ENCODE results near the gene SGSM1.

The SGSM1 gene

GRCh38 chr22:24805790-24806662 lies at the start of gene SGSM1:
Gene SGSM1 (plus strand): TSS chr22:24806211. CDS start chr22:24806326, 115 bp downstream.
- H3K27ac Mint-ChIP-seq, result no peak within 1 kb of the TSS
- peak within 1 kb of the TSS; percentile 69 for H3K4me3 Mint-ChIP-seq
- no peaks in the 10 kb centered on the region for H3K36me3 Mint-ChIP-seq

GRCh38 chr22:24758164-24758799 lies 47.7 kb upstream of the SGSM1 start:
- no peak overlapping the region for H3K4me3 Mint-ChIP-seq
- peaks cover 13% of the 10 kb centered on the region for H3K27me3 Mint-ChIP-seq
- DNase-seq, result peak; percentile 71
- H3K27ac Mint-ChIP-seq, result no peak overlapping the region
- H3K9me3 Mint-ChIP-seq, result no peaks in the 10 kb centered on the region
- no peaks in the 10 kb centered on the region for H3K36me3 Mint-ChIP-seq
- CTCF ChIA-PET, result interaction anchor here (0.6 to 3.5 kb wide), 9 partner anchors 9 to 228 kb away, joined by 3 to 15 read pairs (median 3); no protein-coding TSS in a partner anchor
- no peaks in the 10 kb centered on the region for H3K4me1 Mint-ChIP-seq

More at GRCh38 chr22:24805790-24806662, at the start of gene SGSM1:
- peaks cover 21% of the 10 kb centered on the region for H3K4me1 Mint-ChIP-seq
- no peaks in the 10 kb centered on the region for H3K9me3 Mint-ChIP-seq
- peaks cover 40% of the 10 kb centered on the region for H3K27me3 Mint-ChIP-seq
- peak; percentile 83 for DNase-seq
- CTCF ChIA-PET, result no interaction called here

DNA sequence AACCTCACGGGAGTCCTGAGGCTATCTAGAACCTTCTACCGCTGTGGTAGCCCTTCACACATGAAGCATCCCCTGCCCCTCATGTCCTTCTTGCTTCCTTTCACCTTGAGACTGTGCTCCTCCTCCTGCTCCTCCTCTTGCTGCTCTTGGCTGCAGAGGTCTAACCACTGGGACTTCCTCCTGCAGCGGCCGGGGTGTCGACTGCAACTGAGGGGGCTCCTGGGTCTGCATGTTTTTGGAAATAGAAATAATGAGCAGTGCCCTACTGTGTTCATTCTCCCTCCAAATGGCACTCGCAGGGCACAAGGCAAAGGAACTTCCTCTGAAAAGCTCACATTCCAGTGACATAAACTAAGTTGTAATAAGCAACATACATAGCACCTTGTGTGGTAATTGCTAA lies 46.2 kb upstream of the SGSM1 start:
- Mint-ChIP-seq H3K27ac (no peak overlapping the region), H3K36me3 (no peaks in the 10 kb centered on the region), H3K4me3 (no peak overlapping the region), H3K27me3 (peaks cover 18% of the 10 kb centered on the region), H3K4me1 (no peaks in the 10 kb centered on the region), H3K9me3 (no peaks in the 10 kb centered on the region)
- CTCF ChIA-PET, result interaction anchor here (1.1 to 3.5 kb wide), 5 partner anchors 10 to 90 kb away, joined by 3 to 15 read pairs (median 5); no protein-coding TSS in a partner anchor
- DNase-seq, result no peak

GRCh38 chr22:24760708-24761306 lies 45.2 kb upstream of the SGSM1 start:
- DNase-seq, result no peak

DNA sequence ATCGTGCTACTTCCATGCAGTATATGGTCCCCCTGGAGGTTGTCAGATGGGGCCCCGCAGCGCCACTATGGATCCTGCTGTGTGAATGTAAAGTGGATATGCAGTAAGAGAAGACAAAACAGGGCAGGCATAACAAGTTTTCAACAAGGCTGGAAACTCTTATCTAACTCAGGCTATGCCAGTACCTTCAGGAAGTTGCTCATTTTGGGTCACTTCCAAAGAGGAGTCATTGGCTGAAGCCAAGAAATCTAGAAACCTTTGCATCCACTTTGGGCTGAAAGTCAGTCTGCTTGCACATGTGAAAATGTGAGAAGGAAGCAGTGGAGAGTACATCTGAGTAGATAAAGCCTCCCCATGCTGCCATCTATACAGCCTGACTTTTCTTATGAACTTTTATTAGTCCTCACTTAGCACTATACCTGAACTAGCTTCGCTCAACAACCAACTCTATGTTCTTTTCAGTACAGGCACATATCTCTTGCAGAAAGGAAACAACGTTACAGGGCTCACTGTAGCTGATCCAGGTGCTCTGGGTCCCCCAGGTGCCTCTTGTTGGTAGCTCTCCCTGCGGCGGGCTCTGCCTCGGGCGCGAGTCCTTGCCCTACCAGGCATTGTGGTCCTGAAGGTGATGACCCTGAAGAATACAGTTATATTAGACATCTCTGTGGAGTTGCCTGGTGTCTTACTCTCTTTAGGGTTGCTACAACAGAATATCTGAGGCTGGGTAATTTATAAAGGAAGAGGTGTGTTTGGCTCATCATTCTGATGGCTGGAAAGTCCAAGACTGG lies 43.9 kb upstream of the SGSM1 start:
- Mint-ChIP-seq H3K36me3 (no peaks in the 10 kb centered on the region), H3K4me1 (no peaks in the 10 kb centered on the region), H3K9me3 (no peaks in the 10 kb centered on the region), H3K27me3 (peaks cover 18% of the 10 kb centered on the region), H3K4me3 (no peak overlapping the region), H3K27ac (no peak overlapping the region)
- CTCF ChIA-PET, result interaction anchor here (0.7 kb wide), 1 partner anchor 249 kb away, joined by 3 read pairs; no protein-coding TSS in a partner anchor
- DNase-seq, result no peak

More at GRCh38 chr22:24760708-24761306, 45.2 kb upstream of the SGSM1 start:
- no peaks in the 10 kb centered on the region for H3K36me3 Mint-ChIP-seq
- H3K4me3 Mint-ChIP-seq, result no peak overlapping the region
- peaks cover 13% of the 10 kb centered on the region for H3K27me3 Mint-ChIP-seq
- no peaks in the 10 kb centered on the region for H3K4me1 Mint-ChIP-seq
- H3K9me3 Mint-ChIP-seq, result no peaks in the 10 kb centered on the region
- no peak overlapping the region for H3K27ac Mint-ChIP-seq
- CTCF ChIA-PET, result interaction anchor here (1.1 kb wide), 1 partner anchor 9 kb away, joined by 4 read pairs; no protein-coding TSS in a partner anchor

GRCh38 chr22:24763872-24764485 lies 42.0 kb upstream of the SGSM1 start:
- Mint-ChIP-seq H3K27ac (no peak overlapping the region), H3K36me3 (no peaks in the 10 kb centered on the region), H3K4me3 (no peak overlapping the region), H3K4me1 (no peaks in the 10 kb centered on the region), H3K27me3 (peaks cover 23% of the 10 kb centered on the region), H3K9me3 (no peaks in the 10 kb centered on the region)
- CTCF ChIA-PET, result interaction anchor here (0.6 to 1.5 kb wide), 2 partner anchors 86 to 1174 kb away, joined by 4 to 9 read pairs; no protein-coding TSS in a partner anchor
- DNase-seq, result no peak

- Mint-ChIP-seq H3K36me3 (no peaks in the 10 kb centered on the region), H3K27me3 (peaks cover 23% of the 10 kb centered on the region), H3K4me3 (no peak overlapping the region), H3K4me1 (no peaks in the 10 kb centered on the region), H3K27ac (no peak overlapping the region), H3K9me3 (no peaks in the 10 kb centered on the region)
- CTCF ChIA-PET, result no interaction called here
- DNase-seq, result no peak
Measured at GRCh38 chr22:24765166-24765565, 40.8 kb upstream of the SGSM1 start.

DNA sequence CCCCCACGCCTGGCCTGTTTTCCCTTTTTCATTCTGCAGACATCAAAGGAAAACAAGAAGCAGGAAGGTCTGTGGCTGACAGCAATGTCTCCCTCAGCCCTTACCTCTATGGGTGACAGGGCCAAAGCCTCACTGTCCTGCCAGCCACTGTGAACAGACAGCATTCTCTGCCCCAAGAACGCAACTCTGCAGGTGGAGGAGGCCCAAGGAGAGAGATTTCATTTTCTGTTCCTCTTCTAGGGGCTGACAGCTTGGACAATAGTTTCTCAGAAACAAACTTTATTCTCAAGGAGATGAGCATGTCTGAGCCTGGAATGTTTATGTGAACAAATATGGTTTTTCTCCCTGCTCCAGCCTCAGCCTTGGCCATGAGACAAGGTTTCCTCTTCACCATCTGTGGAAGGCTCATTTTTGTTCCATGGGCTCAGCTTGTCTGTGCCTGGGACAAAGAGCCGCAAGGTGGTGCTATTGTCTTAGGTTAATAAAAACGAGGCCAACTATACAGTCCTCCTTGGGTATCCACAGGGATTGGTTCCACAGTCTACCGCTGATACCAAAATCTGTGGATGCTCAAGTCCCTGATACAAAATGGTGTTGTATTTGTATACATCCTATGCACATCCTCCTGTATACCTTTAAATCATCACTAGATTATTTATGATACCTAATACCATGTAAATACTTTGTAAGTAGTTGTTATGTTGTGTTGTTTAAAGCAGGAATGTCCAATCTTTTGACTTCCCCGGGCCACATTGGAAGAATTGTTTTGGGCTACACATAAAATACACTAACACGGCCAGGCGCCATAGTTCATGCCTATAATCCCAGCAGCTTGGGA lies 37.3 kb upstream of the SGSM1 start:
- CTCF ChIA-PET, result interaction anchor here (0.8 to 4.0 kb wide), 8 partner anchors 10 to 164 kb away, joined by 3 to 46 read pairs (median 6); no protein-coding TSS in a partner anchor
- H3K36me3 Mint-ChIP-seq, result no peaks in the 10 kb centered on the region
- peak; percentile 63 for DNase-seq
- H3K27me3 Mint-ChIP-seq, result peaks cover 32% of the 10 kb centered on the region
- H3K4me3 Mint-ChIP-seq, result no peak overlapping the region
- peaks cover 3% of the 10 kb centered on the region for H3K4me1 Mint-ChIP-seq
- no peak overlapping the region for H3K27ac Mint-ChIP-seq
- no peaks in the 10 kb centered on the region for H3K9me3 Mint-ChIP-seq

GRCh38 chr22:24772493-24773220 lies 33.4 kb upstream of the SGSM1 start:
- CTCF ChIA-PET, result interaction anchor here (0.9 to 2.7 kb wide), 6 partner anchors 8 to 276 kb away, joined by 3 to 17 read pairs (median 4); no protein-coding TSS in a partner anchor
- peaks cover 26% of the 10 kb centered on the region for H3K27me3 Mint-ChIP-seq
- H3K9me3 Mint-ChIP-seq, result no peaks in the 10 kb centered on the region
- H3K4me3 Mint-ChIP-seq, result no peak overlapping the region
- no peak overlapping the region for H3K27ac Mint-ChIP-seq
- H3K36me3 Mint-ChIP-seq, result no peaks in the 10 kb centered on the region
- H3K4me1 Mint-ChIP-seq, result peaks cover 5% of the 10 kb centered on the region
- DNase-seq, result no peak

- H3K9me3 Mint-ChIP-seq, result no peaks in the 10 kb centered on the region
- peaks cover 21% of the 10 kb centered on the region for H3K27me3 Mint-ChIP-seq
- CTCF ChIA-PET, result interaction anchor here (0.5 kb wide), 1 partner anchor 436 kb away, joined by 5 read pairs; no protein-coding TSS in a partner anchor
- DNase-seq, result no peak
- H3K4me1 Mint-ChIP-seq, result peaks cover 5% of the 10 kb centered on the region
- H3K27ac Mint-ChIP-seq, result no peak overlapping the region
- H3K4me3 Mint-ChIP-seq, result no peak overlapping the region
- no peaks in the 10 kb centered on the region for H3K36me3 Mint-ChIP-seq
Measured at GRCh38 chr22:24775769-24776492, 30.1 kb upstream of the SGSM1 start.

- Mint-ChIP-seq H3K4me1 (peaks cover 5% of the 10 kb centered on the region), H3K27ac (no peak overlapping the region), H3K9me3 (no peaks in the 10 kb centered on the region), H3K27me3 (peaks cover 21% of the 10 kb centered on the region), H3K4me3 (no peak overlapping the region), H3K36me3 (no peaks in the 10 kb centered on the region)
- CTCF ChIA-PET, result no interaction called here
- DNase-seq, result no peak
Measured at GRCh38 chr22:24776525-24776924, 29.5 kb upstream of the SGSM1 start.

Data from activated naive CD4-positive, alpha-beta T cell treated with anti-CD3 and anti-CD28 coated beads, Interleukin-2, amount 10 ng/mL, durations not matched to agents 7 days and 5 days (primary cell).